GM21825 (cell line): ENCODE data around the gene MOV10.
A peak's percentile ranks its signal among the peaks of the same experiment; 100 is the strongest.
"Not testable (repeated sequence)": the region's sequence is repeated elsewhere in the genome, so short reads cannot be mapped to it uniquely, and the experiment has no call there.

Experiments used
- ATAC-seq: cut with Tn5 transposase; IDR thresholded peaks from one replicate; pipeline ENCODE4 v1.9.1; 2021; ENCODE audit warnings: mild to moderate bottlenecking, moderate library complexity; ENCODE audit not compliant: unreplicated experiment

The MOV10 gene

DNA sequence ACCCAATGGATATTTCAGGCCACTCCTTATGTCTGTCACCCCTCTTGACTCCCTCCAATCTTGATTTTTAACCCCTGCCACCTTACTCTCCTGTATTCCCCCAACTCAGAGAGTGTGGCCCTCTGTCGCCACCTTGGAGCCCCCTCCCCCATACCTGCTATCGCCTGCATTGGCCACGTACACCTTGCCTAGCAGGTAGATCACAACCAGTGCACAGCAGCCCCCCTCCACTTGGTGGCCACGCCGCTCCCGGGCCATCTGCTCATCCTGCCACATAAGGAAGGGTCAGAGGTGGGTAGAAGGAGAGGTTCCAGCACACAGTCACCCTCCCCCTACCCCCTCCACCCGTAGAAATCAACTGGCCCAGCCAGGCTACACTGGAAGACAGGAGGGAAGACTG, 37.7 kb downstream of the MOV10 start:
- no peak for ATAC-seq

DNA sequence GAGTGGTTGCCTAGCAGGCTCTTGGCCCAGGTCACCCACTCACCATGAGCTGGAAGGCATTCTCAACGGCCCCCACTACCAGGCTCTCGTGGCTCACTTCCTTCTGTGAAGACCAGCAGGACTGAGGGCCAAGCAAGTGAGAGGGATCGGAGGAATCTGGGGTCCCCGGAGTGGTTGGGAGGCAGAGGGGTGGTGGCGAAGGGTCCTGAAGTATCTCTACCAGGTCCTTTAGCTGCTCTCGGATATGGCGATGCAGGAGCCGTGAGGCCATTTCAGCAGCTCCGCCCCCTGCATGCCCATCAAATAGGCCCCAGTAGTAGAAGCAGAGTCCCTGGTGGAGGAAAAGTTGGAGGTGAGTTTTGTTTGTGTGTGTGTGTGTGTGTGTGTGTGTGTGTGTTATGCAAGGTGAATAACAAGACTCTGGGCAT, 38.3 kb downstream of the MOV10 start:
- ATAC-seq: no peak

DNA sequence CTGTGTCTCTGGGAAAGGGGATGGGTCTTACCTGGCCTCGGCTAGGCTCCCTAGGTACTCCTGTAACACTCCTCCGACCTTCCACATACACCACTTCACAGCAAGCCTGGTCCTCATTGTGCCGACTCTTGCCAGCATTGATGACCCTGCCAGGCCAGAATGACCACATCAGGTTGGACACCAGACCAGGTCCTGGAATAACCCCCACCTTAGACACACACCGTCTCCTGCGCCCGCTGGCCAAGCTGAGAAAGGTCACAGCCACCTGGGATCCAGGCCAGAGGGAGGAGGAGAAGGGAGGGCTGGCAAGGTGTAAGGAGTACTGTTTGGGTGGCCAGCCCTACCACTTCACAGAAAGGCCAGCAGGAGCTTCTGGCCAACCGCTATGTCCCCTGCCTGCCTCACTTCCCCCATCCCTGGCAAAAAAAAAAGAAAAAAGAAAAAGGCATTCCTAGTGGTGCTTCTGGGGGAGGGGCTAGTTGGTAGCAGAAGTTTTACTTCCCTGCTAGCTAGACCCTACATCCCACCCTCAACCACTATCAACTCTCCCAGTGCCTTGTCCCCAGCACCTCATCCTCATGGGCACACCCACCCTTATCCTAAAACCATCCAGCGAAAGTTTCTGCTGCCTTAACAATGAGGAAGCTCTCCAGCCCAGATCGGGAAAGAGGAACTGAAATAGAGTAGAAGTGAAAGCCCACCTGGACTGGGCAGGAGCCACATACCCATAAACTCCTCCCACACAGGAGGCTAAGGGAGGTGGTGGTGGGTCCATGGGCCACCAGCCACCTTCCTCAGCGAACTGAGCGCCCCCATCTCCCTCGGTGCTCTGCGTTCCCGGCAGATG, 39.2 kb downstream of the MOV10 start:
- ATAC-seq: peak; percentile 28

DNA sequence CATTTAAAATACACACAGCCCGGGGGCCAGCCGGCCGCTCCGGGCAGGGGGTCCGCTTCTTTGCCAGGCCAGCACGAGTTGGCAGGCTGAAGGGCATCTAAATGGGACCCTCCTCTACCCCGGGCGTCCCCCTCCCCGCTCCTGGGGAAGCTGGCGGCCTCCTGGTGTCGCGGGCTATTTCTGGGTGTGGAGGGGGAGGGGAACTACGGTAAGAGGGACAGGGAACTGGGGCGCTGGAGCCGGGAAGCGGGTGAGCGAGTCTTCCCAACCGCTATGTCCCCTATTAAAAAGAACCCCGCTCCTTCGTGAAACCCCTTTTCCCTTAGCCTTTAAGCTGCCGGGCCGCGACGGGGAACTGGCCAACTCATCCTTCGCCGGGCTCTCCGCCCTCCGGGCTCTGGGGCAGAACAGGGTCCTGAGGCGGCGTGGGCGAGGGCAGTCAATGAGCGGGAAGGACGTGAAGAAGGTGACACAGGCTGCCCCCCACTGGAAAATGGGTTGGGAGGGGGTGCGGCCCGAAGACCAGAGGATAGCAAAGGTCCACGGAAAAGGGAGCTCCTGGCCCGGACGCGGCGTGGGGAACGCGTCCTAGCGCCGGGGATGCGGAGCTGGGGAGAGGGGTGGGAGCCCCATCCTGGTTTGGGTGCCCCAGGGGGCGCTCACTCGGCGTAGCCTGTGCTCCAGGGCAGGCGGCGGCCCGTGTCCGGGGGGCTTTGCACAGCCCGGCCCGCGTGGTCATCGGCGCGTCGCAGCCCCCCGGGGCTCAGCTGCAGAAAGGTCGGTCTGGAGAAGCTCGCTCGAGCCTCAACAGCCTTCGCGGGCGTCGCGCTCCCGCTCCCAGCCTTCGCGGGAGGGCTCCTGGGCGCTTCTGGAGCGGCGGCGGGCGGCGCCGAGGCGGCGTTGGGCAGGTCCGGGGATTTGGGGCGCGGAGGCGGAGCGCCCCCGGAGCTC, 40.1 kb downstream of the MOV10 start:
- no peak for ATAC-seq

DNA sequence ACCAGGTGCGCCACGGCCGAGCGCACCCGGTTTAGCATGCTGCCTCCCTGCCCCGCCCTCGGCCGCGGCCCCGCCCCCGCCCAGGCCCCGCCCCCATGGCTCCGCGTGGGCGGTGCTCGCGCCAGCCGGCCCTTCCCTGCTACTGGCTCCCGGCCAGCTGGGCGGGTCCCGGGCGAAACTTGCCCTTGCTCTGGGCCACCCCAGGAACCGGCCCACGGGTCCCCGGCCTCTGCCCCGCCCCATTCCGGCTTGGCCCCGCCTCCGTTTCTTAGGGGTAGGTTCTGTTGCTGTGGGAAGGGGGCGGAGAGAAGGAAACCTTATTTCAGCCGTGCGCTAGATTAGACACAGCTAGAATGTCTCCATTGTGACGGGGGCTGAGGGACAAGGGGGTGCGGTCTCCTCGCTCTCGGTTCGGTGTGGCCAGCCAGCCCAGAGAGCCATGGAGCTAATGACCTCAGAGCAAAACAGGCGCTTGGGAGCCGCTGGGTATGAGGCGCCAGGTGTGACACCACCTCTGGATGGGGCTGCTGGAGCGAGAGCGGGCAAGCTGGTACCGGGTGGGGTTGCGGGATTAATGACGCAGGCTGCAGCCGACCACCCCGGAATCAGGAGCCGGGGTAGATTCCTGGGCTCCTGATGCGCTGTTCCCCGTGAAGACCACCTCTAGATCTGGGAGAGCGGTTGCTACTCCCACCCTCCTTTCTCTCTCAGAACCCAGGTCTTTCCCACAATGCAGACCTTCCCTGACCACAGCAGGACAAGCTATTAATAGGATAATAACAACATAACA, 41.0 kb downstream of the MOV10 start, which contains the start of gene PPM1J:
PPM1J (minus strand) TSS at position 69 of the 790 bp plus-strand sequence; CDS start at position 38, 31 bp downstream.
- peak; percentile 66 for ATAC-seq

DNA sequence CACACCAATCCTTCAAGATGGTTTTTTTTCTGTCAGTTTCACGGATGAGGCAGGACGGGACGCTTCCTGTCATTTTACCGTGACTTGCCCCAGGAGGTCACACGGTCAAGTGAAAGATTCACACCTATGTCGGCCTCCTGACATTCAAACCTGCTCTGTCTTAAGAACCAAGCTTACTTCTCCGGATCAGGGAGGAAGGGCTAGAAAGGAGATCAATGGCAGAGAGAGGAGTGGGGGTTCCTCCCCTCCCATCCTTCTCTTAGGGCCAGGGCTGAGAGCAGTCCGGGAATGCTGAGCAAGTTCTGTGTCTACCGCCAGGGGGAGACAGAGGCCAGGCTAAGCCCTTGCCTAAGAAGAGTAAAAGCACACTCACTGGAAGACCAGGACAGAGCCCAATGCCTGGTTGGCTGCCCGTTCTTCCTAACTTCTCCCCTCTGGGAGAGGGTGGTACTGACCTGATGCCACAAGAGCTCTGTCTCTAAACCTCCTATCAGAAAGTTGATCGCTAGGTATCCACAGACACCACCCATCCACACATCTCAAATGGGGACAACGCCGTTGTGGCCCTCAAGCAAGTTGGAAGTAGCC, 41.8 kb downstream of the MOV10 start:
- ATAC-seq: no peak

DNA sequence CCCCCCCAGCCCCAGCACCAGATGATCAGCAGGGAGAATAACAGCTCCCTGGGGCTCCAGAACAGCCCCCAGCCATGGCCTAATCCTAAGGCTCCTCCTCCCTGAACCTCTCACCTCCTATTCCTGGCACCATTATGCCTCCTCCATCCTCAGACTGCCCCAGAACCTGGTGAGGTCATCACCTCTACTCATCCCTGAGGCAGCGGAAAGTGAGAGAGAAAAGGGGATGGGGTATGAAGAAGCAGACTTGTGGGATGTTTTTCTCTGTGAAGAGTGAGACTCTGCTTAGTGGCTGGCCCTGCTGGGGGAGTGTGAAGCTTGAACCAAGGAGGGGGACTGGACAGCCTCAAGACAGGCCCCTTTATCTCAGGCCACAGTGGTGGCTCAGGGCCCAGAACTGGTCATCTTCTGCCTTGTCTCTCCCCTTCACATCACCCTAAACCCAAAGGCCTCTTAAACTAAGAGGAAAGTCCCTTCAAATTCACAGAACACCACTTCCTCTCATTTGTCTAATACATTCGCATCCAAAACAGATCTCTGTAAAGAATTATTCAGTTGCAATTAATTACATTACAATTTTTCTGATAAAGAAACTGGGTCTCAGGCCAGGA, 42.9 kb downstream of the MOV10 start:
- ATAC-seq: no peak

DNA sequence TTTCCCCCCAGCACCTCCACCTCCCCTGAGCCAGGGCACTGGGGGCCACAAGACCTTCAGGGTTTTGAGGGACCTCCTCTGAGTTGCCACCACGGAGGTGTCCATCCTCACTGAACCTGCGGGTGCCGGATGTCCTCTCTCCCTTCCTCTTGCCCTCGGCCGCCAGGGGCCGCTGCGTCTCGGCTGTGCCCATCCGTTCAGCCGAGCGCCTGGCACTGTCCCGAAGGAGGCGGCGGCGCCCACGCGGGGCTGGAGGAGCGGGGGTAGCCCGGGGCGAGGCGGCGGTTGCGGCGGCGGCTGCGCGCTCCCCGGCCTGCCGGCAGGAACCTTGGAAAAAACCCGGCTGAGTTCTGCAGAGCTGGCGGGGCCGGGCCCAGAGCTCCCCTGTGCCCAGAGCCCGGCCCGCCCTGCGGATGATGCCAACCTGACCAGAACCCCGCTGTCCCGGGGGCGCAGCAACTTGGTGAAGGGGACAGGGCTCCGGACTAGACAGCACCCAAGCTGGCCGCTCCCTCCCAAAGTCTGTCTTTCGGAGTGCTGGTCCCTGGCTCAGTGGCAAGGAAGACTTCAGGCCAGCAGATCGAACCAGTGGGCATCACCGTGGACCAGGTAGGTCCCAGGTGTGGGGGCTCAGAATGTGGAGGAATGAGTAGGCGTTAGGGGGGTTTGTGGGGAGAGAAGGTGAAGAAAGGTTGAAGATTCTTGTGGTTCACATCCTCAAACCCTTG, 44.4 kb downstream of the MOV10 start:
- no peak for ATAC-seq

DNA sequence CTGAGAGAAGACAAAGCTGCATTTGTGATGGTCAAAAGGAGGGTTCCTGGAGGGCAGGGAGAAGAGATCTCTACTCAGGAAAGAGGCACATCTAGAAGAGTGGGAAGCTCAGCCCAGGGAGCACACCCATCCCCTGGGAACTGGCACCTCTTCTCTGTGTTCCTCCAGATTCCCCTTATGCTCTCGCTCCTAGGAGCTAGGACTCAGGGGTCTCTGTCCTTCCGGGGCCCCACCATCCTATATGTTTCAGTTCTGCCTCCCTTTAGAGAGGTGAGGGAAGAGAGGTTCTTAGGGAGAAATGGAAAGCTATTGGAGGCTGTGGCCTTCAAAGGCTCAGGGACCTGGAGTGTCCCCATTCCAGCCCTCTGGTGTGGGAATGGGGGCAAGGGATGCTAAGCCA, 45.2 kb downstream of the MOV10 start:
- ATAC-seq: no peak

DNA sequence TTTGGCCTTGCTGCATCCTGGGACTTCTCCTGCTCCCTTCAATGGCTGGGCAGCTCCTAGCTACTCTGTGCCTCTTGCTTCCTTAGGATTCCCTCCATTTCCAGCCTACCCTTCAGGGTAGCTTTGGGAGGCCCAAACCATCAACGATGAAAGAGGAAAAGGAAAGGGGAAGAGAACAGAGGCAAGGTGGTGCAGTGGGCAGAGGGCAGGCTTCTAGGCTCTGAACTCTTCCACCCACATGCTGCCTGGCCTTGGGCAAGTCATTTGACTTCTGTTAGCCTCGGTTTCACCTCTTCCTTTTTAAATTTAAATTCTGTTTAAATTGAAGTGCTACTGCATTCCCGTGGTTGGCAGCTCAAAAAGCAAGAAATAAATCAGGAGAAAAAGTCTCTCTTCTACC, 46.3 kb downstream of the MOV10 start:
- no peak for ATAC-seq

DNA sequence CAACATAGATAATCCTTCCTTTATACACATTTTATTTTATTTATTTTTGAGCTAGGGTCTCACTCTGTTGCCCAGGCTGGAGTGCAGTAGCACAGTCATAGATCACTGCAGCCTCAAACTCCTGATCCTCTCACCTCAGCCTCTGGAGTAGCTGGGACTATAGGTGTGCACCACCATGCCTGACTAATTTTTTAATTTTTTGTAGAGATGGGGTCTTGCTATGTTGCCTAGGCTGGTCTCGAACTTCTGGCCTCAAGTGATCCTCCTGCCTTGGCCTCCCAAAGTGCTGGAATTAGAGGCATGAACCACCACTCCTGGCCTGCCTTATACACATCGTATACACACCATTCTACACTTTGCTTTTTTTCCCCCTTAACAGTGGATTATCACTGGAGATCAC, 46.8 kb downstream of the MOV10 start:
- ATAC-seq: not testable (repeated sequence)

DNA sequence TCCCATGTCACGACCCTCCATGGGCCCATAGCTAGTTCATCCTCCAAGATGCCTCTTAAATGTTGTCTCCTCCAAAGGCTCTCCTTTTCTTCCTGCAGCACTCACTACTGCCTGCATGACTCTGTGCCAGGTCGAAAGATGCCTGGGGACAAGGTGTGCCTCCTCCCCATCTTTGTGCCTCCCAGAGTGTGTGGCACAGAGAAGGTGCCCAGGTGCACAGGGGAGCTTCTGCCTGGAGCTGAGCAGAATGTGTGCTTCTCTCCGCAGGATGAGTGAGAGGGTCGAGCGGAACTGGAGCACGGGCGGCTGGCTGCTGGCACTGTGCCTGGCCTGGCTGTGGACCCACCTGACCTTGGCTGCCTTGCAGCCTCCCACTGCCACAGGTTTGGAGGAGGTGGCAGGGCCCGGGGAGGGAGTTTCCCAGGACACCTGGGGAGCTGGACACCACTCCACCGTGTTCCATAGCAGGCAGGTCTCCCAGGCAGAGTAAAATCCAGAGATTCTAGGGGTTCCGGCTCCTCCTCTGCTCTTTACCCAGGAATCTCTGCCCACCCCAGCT, 47.6 kb downstream of the MOV10 start:
- no peak for ATAC-seq

DNA sequence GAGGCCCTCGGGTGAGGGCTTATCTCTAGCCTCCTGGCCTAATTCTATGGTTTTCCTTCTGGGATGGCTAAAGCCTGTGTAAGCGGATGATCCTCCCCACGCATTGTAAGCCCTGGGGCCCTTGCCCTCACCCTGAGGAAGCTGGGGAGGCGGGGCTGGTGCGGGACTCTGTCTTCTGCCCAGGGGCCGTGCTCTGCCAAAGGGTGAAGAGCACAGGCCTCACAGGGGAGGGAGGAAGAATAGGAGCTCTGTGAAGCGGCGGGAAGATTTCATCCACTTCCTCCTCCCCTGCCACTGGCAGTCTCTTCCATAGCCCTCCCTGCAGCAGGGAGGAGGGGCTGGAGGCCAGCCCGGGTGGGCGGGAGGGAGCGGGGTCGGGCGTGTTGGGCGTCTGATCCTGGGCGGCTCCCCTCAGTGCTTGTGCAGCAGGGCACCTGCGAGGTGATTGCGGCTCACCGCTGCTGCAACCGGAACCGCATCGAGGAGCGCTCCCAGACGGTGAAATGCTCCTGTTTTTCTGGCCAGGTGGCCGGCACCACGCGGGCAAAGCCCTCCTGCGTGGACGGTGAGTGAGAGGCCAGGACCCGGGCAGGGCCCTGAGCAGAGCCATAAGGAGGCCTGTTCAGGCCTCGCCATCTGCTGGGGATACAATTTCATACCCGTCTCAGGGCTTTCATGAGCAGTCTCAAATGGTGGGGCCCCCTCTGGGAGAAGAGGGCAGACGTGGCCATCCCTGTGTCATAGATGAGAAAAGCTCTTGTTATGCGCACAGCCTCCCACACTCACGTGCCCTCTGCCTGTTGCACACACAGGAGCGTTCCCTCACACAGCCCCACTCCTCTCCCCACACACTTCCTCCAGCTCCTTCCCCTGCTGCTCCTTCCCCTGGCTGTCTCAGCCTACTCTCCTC, 48.4 kb downstream of the MOV10 start:
- ATAC-seq: no peak

DNA sequence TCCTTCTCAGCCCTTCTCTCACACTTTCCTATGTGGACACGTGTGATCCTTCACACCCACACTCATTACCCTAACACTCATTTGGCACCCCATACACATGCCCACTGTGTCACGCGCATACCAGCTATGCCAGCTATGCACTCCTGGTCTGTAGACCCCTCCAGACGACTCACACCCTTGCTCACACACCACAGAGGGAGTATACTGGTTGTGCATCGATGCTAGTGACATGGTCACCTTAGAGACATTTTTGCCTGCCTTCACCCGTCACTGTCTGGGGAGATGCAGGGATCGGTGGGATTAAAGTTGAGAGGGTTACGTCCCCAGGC, 49.0 kb downstream of the MOV10 start:
- no peak for ATAC-seq

DNA sequence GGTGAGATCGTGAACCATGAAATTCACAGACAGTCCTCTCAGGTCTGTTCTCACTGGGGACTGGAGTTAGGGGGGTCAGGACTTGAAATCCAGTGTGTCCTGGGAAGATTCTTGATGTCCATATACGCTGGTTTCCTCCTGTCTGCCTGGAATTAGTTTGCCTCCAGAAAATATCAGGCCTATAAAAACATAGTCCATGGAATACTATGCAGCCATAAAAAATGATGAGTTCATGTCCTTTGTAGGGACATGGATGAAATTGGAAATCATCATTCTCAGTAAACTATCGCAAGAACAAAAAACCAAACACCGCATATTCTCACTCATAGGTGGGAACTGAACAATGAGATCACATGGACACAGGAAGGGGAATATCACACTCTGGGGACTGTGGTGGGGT, 49.8 kb downstream of the MOV10 start:
- not testable (repeated sequence) for ATAC-seq

DNA sequence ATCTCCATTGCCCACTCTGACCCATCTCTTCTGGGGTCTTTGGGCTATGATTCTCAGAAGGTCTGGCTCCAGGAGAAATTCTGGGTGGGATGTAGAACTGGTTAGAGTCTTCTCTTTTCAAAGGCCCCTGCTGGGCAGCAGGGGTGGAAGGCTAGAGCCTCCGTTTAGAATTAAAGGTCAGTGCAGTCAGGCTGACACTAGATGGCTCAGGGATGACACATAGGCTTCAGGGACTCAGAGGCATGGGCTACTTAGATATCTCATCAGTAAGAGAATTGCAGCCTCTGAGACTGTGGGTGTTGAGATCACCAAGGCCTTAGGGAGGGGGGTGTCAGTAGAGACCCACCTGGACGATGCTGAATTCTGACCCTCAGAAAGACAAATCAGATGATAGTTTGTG, 53.3 kb downstream of the MOV10 start:
- ATAC-seq: no peak

DNA sequence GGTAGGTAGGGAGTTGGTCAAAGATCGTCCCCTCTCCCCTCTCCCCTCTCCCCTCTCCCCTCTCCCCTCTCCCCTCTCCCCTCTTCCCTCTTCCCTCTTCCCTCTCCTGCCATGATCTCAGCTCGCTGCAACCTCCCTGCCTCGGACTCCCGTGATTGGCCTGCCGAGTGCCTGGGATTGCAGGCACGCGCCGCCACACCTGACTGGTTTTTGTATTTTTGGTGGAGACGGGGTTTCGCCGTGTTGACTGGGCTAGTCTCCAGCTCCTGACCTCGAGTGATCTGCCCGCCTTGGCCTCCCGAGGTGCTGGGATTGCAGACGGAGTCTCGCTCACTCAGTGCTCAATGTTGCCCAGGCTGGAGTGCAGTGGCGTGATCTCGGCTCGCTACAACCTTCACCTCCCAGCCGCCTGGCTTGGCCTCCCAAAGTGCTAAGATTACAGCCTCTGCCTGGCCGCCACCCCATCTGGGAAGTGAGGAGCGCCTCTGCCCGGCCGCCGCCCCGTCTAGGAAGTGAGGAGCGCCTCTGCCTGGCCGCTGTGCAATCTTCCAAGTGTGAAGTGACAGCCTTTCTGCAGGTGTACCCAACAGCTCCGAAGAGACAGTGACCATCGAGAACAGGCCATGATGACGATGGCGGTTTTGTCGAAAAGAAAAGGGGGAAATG, 54.0 kb downstream of the MOV10 start:
- ATAC-seq: not testable (repeated sequence)

DNA sequence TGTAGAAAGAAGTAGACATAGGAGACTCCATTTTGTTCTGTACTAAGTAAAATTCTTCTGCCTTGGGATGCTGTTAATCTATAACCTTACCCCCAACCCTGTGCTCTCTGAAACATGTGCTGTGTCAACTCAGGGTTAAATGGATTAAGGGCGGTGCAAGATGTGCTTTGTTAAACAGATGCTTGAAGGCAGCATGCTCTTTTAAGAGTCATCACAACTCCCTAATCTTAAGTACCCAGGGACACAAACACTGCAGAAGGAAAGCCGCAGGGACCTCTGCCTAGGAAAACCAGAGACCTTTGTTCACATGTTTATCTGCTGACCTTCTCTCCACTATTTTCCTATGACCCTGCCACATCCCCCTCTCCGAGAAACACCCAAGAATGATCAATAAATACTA, 54.6 kb downstream of the MOV10 start:
- not testable (repeated sequence) for ATAC-seq
